ENCODE results near the gene OR8J1.
"Not testable (repeated sequence)": the region's sequence is repeated elsewhere in the genome, so short reads cannot be mapped to it uniquely, and the experiment has no call there.

Gene OR8J1

GRCh38 chr11:56375324-56375723 is 21.2 kb downstream of the OR8J1 start, which contains the start of gene OR8U1:
OR8U1 (plus strand) TSS chr11:56375624; CDS start chr11:56375624, 0 bp downstream.
- TF ChIP-seq CTCF (IDR thresholded peaks at IDR 0.05; ENCODE audit: insufficient read depth, missing control alignments): no peak
- FAIRE-seq (no peak), DNase-seq (ENCODE audit: insufficient read length, low spot score) (no peak)

- no peak for FAIRE-seq
- DNase-seq (ENCODE audit: insufficient read length, low spot score): no peak
- no peak for TF ChIP-seq CTCF (IDR thresholded peaks at IDR 0.05; ENCODE audit: insufficient read depth, missing control alignments)
Measured at GRCh38 chr11:56380120-56380519, 26.0 kb downstream of the OR8J1 start.

GRCh38 chr11:56394381-56394780 is 40.3 kb downstream of the OR8J1 start:
- FAIRE-seq: no peak
- TF ChIP-seq CTCF (IDR thresholded peaks at IDR 0.05; ENCODE audit: insufficient read depth, missing control alignments): no peak
- DNase-seq (ENCODE audit: insufficient read length, low spot score): no peak

GRCh38 chr11:56396047-56396446 is 42.0 kb downstream of the OR8J1 start:
- DNase-seq (ENCODE audit: insufficient read length, low spot score) (no peak), FAIRE-seq (no peak)
- TF ChIP-seq CTCF (IDR thresholded peaks at IDR 0.05; ENCODE audit: insufficient read depth, missing control alignments): no peak

GRCh38 chr11:56401858-56402461 is 47.9 kb downstream of the OR8J1 start:
- not testable (repeated sequence) for DNase-seq (ENCODE audit: insufficient read length, low spot score); FAIRE-seq

- no peak for TF ChIP-seq CTCF (IDR thresholded peaks at IDR 0.05; ENCODE audit: insufficient read depth, missing control alignments)
- no peak for DNase-seq (ENCODE audit: insufficient read length, low spot score)
- no peak for FAIRE-seq
Measured at GRCh38 chr11:56404393-56404792, 50.3 kb downstream of the OR8J1 start.

GRCh38 chr11:56410801-56411200 is 56.7 kb downstream of the OR8J1 start:
- no peak for FAIRE-seq
- DNase-seq (ENCODE audit: insufficient read length, low spot score): no peak
- TF ChIP-seq CTCF (IDR thresholded peaks at IDR 0.05; ENCODE audit: insufficient read depth, missing control alignments): no peak
